H1 (cell line): ENCODE data around the gene PLAA. TPM values are rescaled to one million over a fixed set of nuclear protein-coding genes. Genes with fewer than 3 reads are reported as not detected.

Experiments
- ASH2L ChIP-seq: fragments of 200-600, 300-600 bp; sonication (generic); IDR thresholded peaks from one replicate; pipeline ENCODE4 v1.7.1; 2017; ENCODE audit warnings: low read length
- BRCA1 ChIP-seq: IDR thresholded peaks from 2 replicates; pipeline ENCODE4 v1.6.1; 2012; ENCODE audit warnings: low read depth, low read length, improper control_type of control experiment
- CEBPB ChIP-seq: IDR thresholded peaks from 2 replicates; pipeline ENCODE4 v1.6.1; 2012; ENCODE audit warnings: low read depth, low read length
- CHD2 ChIP-seq: IDR thresholded peaks from 2 replicates; pipeline ENCODE4 v1.6.1; 2012; ENCODE audit warnings: low read length, improper control_type of control experiment
- EZH2 ChIP-seq: fragments of 200-600 bp; sonication (generic); IDR thresholded peaks from 2 replicates; pipeline ENCODE4 v1.7.1; 2012; ENCODE audit warnings: low read depth, mild to moderate bottlenecking, moderate library complexity, low read length, inconsistent platforms; ENCODE audit not compliant: severe bottlenecking
- FOSL1 ChIP-seq: IDR thresholded peaks from 2 replicates; pipeline ENCODE4 v1.6.1; 2011; ENCODE audit warnings: mild to moderate bottlenecking, low read depth, low read length, moderate library complexity; ENCODE audit not compliant: insufficient read depth
- HDAC2 ChIP-seq, 2 experiments: fragments of 300-600 bp in 1 of 2; sonication (generic) in 1 of 2; IDR thresholded peaks; 2 replicates each; pipeline ENCODE4 v1.6.1; 2011 to 2012; ENCODE audit warnings: low read depth in 2 of 2, low read length in 2 of 2, mild to moderate bottlenecking in 2 of 2, moderate library complexity in 2 of 2, borderline replicate concordance in 1 of 2, inconsistent platforms in 1 of 2
- KDM1A ChIP-seq: fragments of 200-600, 300-600 bp; sonication (generic); IDR thresholded peaks from 2 replicates; pipeline ENCODE4 v1.7.1; 2016; ENCODE audit warnings: mild to moderate bottlenecking, low read length, borderline replicate concordance
- NANOG ChIP-seq: IDR thresholded peaks from 2 replicates; pipeline ENCODE4 v1.6.1; 2011; ENCODE audit warnings: low read length, low read depth, mild to moderate bottlenecking, inconsistent platforms; ENCODE audit not compliant: insufficient read depth, poor library complexity, severe bottlenecking
- POLR2AphosphoS5 ChIP-seq: IDR thresholded peaks from 2 replicates; pipeline ENCODE4 v1.6.1; 2011; ENCODE audit warnings: low read depth, low read length
- RFX5 ChIP-seq: IDR thresholded peaks from 2 replicates; pipeline ENCODE4 v1.6.1; 2011; ENCODE audit warnings: low read depth, low read length, improper control_type of control experiment, borderline replicate concordance
- SIN3A ChIP-seq, 2 experiments: IDR thresholded peaks in 1 of 2; conservative IDR thresholded peaks in 1 of 2; 2 replicates each; pipeline ENCODE4 v1.6.1; 2011 to 2012; ENCODE audit warnings: low read length in 2 of 2, improper control_type of control experiment in 1 of 2, low read depth in 1 of 2, mild to moderate bottlenecking in 1 of 2
- SIX5 ChIP-seq: IDR thresholded peaks from 2 replicates; pipeline ENCODE4 v1.6.1; 2011; ENCODE audit warnings: mild to moderate bottlenecking, low read depth, low read length
- TAF1 ChIP-seq: IDR thresholded peaks from 2 replicates; pipeline ENCODE4 v1.6.1; 2011; ENCODE audit warnings: mild to moderate bottlenecking, low read depth, low read length
- TAF7 ChIP-seq: optimal IDR thresholded peaks from 2 replicates; pipeline ENCODE3; 2011; ENCODE audit warnings: low read depth, mild to moderate bottlenecking, inconsistent platforms, low read length, moderate library complexity, borderline replicate concordance
- polyA plus RNA-seq, 7 experiments: library from polyadenylated mRNA; depleted of rRNA in 3 of 7; stranded (reverse) in 5 of 7; unstranded in 2 of 7; fragments of >200 nt in 5 of 7; fragments of 200-250 nt in 2 of 7; gene quantifications; 1 replicate in 5 of 7; 2 replicates in 1 of 7; 4 replicates in 1 of 7; pipeline versions ENCODE4 v1.2.1 to v1.2.3, GENCODE V29; 2011 to 2013; ENCODE audit warnings: missing spikeins in 2 of 7, mixed read lengths in 2 of 7
- total RNA-seq: library from RNA; stranded (reverse); fragmentation: NEBNext Ultra II Directional; extraction: Animal tissue kit (Norgen Biotek cat#: 25700); gene quantifications from 2 replicates; pipeline ENCODE4 v1.2.1, GENCODE V29; 2021
- TF ChIP-seq, protein P1 (sequence below), 3 experiments: IDR thresholded peaks; 1 replicate in 2 of 3; 2 replicates in 1 of 3; pipeline versions ENCODE4 v1.5.1 to v1.6.1; 2011; ENCODE audit warnings: low read length in 3 of 3, mild to moderate bottlenecking in 3 of 3, inconsistent platforms in 2 of 3, low read depth in 1 of 3, moderate library complexity in 1 of 3; ENCODE audit not compliant: insufficient read depth in 1 of 3; ENCODE audit errors: control extremely low read depth in 1 of 3

PLAA gene
- total and polyA plus RNA-seq, 2 of the 8 experiments (the other 6 are each of a cell fraction or from before 2014, with no cell fraction given): 19.2 to 64.2 TPM

DNA sequence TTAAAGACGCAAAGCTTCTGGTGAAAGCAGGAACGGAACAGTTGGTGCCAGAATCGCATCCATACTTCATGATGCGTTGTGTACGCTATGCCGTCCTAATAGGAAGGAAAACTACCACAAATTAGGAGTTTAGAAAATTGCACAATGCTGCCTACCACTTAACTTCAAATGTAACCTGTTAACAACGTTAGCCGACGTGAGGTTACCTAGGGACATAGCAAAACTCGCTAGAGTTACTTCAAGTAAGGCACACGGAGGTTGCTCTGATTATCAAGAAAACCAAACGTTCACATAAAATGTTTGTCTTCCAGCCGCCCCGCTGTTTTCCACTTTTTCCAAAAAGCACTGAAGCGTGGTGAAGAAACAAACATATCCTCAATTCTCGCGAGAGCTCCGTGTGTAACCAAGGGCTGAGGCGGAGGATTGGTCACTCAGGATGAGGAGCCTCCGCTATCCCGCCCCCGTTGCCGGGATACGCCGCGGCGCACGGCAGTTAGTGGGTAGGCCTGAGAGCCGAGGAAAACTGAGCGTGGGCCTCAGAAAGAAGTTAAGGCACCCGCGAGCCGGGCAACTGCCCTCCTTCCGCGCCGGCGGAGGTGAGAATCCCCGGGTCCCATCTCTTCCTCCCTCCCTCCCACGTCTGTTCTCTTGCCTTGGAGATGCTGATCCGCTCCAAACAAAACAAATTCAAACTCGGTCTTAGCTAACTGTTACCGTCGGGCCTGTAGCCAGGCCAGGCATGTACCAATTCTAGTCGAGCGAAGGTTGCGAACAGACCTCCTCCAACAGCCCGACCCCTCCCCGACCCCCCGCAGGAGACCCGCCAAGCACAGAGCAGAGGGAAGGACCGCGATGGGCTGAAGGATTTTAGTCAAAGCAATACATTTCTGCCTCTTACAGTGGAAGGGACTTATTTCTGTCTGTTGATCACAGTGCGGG, 9.1 kb upstream of the PLAA start, which contains the start of gene IFT74 (continued):
- TF ChIP-seq, protein P1, sequence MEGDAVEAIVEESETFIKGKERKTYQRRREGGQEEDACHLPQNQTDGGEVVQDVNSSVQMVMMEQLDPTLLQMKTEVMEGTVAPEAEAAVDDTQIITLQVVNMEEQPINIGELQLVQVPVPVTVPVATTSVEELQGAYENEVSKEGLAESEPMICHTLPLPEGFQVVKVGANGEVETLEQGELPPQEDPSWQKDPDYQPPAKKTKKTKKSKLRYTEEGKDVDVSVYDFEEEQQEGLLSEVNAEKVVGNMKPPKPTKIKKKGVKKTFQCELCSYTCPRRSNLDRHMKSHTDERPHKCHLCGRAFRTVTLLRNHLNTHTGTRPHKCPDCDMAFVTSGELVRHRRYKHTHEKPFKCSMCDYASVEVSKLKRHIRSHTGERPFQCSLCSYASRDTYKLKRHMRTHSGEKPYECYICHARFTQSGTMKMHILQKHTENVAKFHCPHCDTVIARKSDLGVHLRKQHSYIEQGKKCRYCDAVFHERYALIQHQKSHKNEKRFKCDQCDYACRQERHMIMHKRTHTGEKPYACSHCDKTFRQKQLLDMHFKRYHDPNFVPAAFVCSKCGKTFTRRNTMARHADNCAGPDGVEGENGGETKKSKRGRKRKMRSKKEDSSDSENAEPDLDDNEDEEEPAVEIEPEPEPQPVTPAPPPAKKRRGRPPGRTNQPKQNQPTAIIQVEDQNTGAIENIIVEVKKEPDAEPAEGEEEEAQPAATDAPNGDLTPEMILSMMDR (IDR thresholded peaks at IDR 0.05; ENCODE audit: control extremely low read depth in 1 of 3, insufficient read depth in 1 of 3, low read depth in 1 of 3, low read length in 3 of 3): no peak
- TF ChIP-seq KDM1A (no peak), NANOG (no peak), SIN3A (conservative IDR thresholded peaks at IDR 0.05 in 1 of 2, IDR thresholded peaks at IDR 0.05 in 1 of 2; ENCODE audit: low read depth in 1 of 2, low read length in 2 of 2) (no peak; a peak in 2 of 4 replicates), SIX5 (no peak), HDAC2 (IDR thresholded peaks at IDR 0.05; ENCODE audit: borderline replicate concordance in 1 of 2, low read depth in 2 of 2, low read length in 2 of 2) (0 out of 4 replicates have a peak, but pooled peaks of 1 of the 2 experiments have one; percentile 66), FOSL1 (no peak), CHD2 (peak; percentile 92), POLR2AphosphoS5 (no peak; the same call in 1 of the 2 replicates), RFX5 (no peak), TAF1 (peak; percentile 83), EZH2 (no peak), BRCA1 (peak; percentile 72), ASH2L (peak; percentile 98), CEBPB (peak; percentile 52; the same call in 1 of the 2 replicates), TAF7 (peak; percentile 30)
